ENCODE results near the gene NFAM1. TPM values are rescaled to one million over a fixed set of nuclear protein-coding genes. Genes with fewer than 3 reads are reported as not detected.

The NFAM1 gene
- total RNA-seq, 1 experiment from 2014 or later, result 0.12 TPM

DNA sequence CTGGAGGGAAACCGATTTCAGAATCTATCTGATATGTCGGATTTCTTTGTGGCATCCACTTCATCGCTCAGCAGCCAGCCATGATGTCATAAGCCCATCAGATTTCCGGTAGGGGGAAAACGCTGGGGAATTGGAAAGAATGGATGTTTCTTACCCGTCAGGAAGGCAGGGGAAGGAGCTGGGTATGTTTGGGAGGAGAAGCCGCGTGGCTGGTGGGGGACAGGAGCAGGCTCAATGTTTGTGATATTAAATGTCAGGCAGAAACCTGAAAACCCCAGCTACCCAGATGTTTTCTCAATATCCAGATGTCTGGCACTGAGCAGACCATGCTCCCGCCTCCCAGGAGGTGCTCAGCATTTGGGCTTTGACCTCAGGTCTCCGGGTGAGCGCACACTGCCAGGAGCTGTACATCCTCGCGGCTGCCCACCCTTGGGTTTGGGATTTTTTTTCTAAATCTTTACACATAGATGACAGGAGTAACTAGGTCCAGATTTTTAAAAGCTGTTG lies 67.5 kb downstream of the NFAM1 start:
- H3K4me3 ChIP-seq (replicated peaks in 1 of 2; ENCODE audit: low read depth in 1 of 2, low read length in 2 of 2), result no peak overlapping the region
- CTCF ChIA-PET, result no interaction called here
- H3K4me1 ChIP-seq (ENCODE audit: control insufficient read depth in 1 of 2, insufficient read depth in 2 of 2, low read length in 2 of 2), result peaks cover 6 to 20% of the 10 kb centered on the region in 2 experiments; a peak in 3 of 4 replicates
- RAD21 ChIA-PET (ENCODE audit: low non-redundant PET in 1 of 2, low total read pairs in 2 of 2, uncharacterized antibody in 2 of 2, unreplicated experiment in 2 of 2), result no interaction called here
- H2AFZ ChIP-seq (ENCODE audit: low read depth, low read length, poor library complexity, severe bottlenecking), result no peak overlapping the region
- no peak for TF ChIP-seq EZH2phosphoT487 (IDR thresholded peaks at IDR 0.05; ENCODE audit: borderline replicate concordance)
- TF ChIP-seq, protein P1, sequence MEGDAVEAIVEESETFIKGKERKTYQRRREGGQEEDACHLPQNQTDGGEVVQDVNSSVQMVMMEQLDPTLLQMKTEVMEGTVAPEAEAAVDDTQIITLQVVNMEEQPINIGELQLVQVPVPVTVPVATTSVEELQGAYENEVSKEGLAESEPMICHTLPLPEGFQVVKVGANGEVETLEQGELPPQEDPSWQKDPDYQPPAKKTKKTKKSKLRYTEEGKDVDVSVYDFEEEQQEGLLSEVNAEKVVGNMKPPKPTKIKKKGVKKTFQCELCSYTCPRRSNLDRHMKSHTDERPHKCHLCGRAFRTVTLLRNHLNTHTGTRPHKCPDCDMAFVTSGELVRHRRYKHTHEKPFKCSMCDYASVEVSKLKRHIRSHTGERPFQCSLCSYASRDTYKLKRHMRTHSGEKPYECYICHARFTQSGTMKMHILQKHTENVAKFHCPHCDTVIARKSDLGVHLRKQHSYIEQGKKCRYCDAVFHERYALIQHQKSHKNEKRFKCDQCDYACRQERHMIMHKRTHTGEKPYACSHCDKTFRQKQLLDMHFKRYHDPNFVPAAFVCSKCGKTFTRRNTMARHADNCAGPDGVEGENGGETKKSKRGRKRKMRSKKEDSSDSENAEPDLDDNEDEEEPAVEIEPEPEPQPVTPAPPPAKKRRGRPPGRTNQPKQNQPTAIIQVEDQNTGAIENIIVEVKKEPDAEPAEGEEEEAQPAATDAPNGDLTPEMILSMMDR (IDR thresholded peaks at IDR 0.05 in 2 of 3, conservative IDR thresholded peaks at IDR 0.05 in 1 of 3; ENCODE audit: borderline replicate concordance in 1 of 3, insufficient read depth in 1 of 3, low read depth in 2 of 3, low read length in 2 of 3), result no peak
- TF ChIP-seq YY1 (IDR thresholded peaks at IDR 0.05; ENCODE audit: extremely low read depth, insufficient replicate concordance, low read depth, low read length), result no peak
- TF ChIP-seq ZNF274 (IDR thresholded peaks at IDR 0.05; ENCODE audit: low read depth, low read length), result no peak
- TF ChIP-seq TCF7L2 (IDR thresholded peaks at IDR 0.05; ENCODE audit: borderline replicate concordance, extremely low read depth, insufficient read depth, insufficient read length), result no peak
- no peak for TF ChIP-seq JUND (IDR thresholded peaks at IDR 0.05)
- TF ChIP-seq, protein P2, sequence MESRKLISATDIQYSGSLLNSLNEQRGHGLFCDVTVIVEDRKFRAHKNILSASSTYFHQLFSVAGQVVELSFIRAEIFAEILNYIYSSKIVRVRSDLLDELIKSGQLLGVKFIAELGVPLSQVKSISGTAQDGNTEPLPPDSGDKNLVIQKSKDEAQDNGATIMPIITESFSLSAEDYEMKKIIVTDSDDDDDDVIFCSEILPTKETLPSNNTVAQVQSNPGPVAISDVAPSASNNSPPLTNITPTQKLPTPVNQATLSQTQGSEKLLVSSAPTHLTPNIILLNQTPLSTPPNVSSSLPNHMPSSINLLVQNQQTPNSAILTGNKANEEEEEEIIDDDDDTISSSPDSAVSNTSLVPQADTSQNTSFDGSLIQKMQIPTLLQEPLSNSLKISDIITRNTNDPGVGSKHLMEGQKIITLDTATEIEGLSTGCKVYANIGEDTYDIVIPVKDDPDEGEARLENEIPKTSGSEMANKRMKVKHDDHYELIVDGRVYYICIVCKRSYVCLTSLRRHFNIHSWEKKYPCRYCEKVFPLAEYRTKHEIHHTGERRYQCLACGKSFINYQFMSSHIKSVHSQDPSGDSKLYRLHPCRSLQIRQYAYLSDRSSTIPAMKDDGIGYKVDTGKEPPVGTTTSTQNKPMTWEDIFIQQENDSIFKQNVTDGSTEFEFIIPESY (IDR thresholded peaks at IDR 0.05; ENCODE audit: extremely low read depth, insufficient replicate concordance, low read length), result no peak
- TF ChIP-seq, protein P3, sequence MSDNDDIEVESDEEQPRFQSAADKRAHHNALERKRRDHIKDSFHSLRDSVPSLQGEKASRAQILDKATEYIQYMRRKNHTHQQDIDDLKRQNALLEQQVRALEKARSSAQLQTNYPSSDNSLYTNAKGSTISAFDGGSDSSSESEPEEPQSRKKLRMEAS (IDR thresholded peaks at IDR 0.05), result no peak
- no peak for TF ChIP-seq FOSL1 (IDR thresholded peaks at IDR 0.05; ENCODE audit: low read depth)
- no peak for TF ChIP-seq EGR1 (IDR thresholded peaks at IDR 0.05; ENCODE audit: low read depth)
- no peak for TF ChIP-seq POLR2AphosphoS5 (IDR thresholded peaks at IDR 0.05; ENCODE audit: low read depth, low read length)
- no peak overlapping the region for H3K9ac ChIP-seq (ENCODE audit: low read length)
- H3K79me2 ChIP-seq (ENCODE audit: insufficient read depth, low read length), result peaks cover 23% of the 10 kb centered on the region; the same call in 1 of the 2 replicates
- H3K9me3 ChIP-seq (ENCODE audit: control insufficient read depth in 1 of 2, insufficient read depth in 1 of 2, low read depth in 1 of 2, low read length in 2 of 2), result no peaks in the 10 kb centered on the region
- H3K27me3 ChIP-seq (ENCODE audit: insufficient read depth, low read length), result no peaks in the 10 kb centered on the region
- ATAC-seq, result no peak
- no peak for DNase-seq (ENCODE audit: low read depth, low spot score)
- POLR2A ChIA-PET, result no interaction called here
- no peaks in the 10 kb centered on the region for H3K9me2 ChIP-seq (ENCODE audit: insufficient read depth)
- H3K4me2 ChIP-seq (ENCODE audit: low read length), result no peak overlapping the region
- H3K36me3 ChIP-seq (ENCODE audit: control insufficient read depth in 1 of 2, insufficient read depth in 2 of 2, low read length in 2 of 2), result 0 out of 4 replicates have a peak, but pooled peaks cover 0 to 2% of the 10 kb centered on the region in 2 experiments
- no peak overlapping the region for H3K27ac ChIP-seq (ENCODE audit: low read depth, low read length)
- H4K20me1 ChIP-seq (ENCODE audit: insufficient read depth), result no peaks in the 10 kb centered on the region
- intact Hi-C loops (cut with micrococcal nuclease), result no loop called here
- no TSS peak for BruUV-seq (replicated peaks)
